T-helper 2 cell treated with Interferon-gamma antibody and Interleukin-4, amounts not matched to agents 5 μg/mL and 100 μg/mL, for 36 hours (primary cell): Measurements from ENCODE around the gene HUWE1.
"Not testable (repeated sequence)": the region's sequence is repeated elsewhere in the genome, so short reads cannot be mapped to it uniquely, and the experiment has no call there.

Source experiments
- DNase-seq: peaks from one replicate; pipeline ENCODE4 v3.0.0; 2021; ENCODE audit warnings: low spot score
- H3K27ac Mint-ChIP-seq: one replicate; pipeline ENCODE4 v1.8.0; 2021; ENCODE audit warnings: mild to moderate bottlenecking, mixed read lengths
- H3K27me3 Mint-ChIP-seq: one replicate; pipeline ENCODE4 v1.8.0; 2021; ENCODE audit warnings: low read depth, mixed read lengths
- H3K36me3 Mint-ChIP-seq: one replicate; pipeline ENCODE4 v1.8.0; 2021; ENCODE audit warnings: low read depth, mixed read lengths
- H3K4me1 Mint-ChIP-seq: one replicate; pipeline ENCODE4 v1.8.0; 2021; ENCODE audit warnings: low read depth, mixed read lengths
- H3K4me3 Mint-ChIP-seq: one replicate; pipeline ENCODE4 v1.8.0; 2022; ENCODE audit warnings: mild to moderate bottlenecking, moderate library complexity, mixed read lengths
- H3K9me3 Mint-ChIP-seq: one replicate; pipeline ENCODE4 v1.8.0; 2021; ENCODE audit warnings: mixed read lengths

Gene HUWE1

DNA sequence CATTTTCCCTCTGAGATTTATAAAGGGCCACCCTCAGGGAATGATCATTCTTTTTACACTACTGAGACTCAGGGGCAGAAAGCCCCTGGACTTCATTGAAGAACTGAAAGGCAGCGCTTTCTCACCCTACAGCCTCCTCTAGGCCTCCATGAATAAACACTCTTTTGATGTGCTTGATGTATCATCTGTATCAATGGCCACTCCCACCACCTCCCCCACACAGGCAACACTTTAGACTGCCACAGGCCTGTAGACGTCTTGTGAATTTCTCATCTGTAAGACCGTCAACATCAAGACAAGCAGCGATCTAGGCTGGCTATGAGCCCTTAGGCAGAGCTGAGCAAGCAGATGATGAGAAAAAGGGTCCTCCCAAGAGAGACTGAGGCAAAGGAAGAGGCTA lies 123.2 kb downstream of the HUWE1 start:
- no peak for DNase-seq
- H3K27me3 Mint-ChIP-seq = no peaks in the 10 kb centered on the region
- H3K4me1 Mint-ChIP-seq = no peaks in the 10 kb centered on the region
- H3K36me3 Mint-ChIP-seq = peaks cover 70% of the 10 kb centered on the region
- H3K4me3 Mint-ChIP-seq = no peak overlapping the region
- H3K27ac Mint-ChIP-seq = no peak overlapping the region
- H3K9me3 Mint-ChIP-seq = no peaks in the 10 kb centered on the region

DNA sequence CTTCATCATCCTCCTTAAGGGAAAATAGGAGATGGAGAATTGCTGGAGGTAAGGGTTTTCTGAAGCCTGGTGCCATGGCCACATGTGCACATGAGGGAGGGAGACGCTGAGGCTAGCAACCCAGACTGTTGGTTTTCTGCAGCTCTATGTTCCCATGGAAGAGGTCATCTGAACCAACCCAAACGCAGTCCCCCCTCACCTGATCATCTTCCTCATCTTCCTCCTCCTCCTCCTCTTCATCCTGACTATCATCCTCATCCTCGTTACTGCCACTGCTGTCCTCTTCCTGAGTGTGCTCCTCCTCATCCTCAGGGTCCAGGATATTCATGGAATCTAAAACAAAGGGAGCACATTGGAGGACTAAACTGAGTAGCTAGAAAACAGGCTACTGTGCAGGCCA lies 124.6 kb downstream of the HUWE1 start:
- Mint-ChIP-seq H3K27me3 (no peaks in the 10 kb centered on the region), H3K36me3 (peaks cover 75% of the 10 kb centered on the region), H3K4me3 (no peak overlapping the region), H3K9me3 (no peaks in the 10 kb centered on the region), H3K4me1 (no peaks in the 10 kb centered on the region), H3K27ac (no peak overlapping the region)
- no peak for DNase-seq

DNA sequence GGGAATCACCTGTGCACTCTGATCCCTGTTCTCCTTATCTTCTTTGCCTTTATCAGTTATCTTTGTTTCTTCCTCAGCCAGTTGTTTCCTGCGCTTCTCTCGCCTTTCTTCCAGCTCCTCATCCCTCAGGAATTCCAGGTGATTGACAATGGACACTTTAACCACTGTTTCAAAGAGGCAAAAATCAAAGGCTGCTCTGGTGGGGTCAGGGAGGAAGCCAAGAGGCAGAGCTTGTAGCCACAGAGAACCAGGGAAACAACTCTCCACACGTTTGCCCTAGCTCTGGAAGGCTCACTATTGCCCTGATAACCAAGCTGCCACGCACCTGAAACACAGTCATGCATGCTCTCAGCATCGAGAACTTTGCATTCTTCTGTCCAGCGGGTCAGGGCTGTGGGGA lies 127.9 kb downstream of the HUWE1 start:
- Mint-ChIP-seq H3K4me1 (no peaks in the 10 kb centered on the region), H3K27me3 (no peaks in the 10 kb centered on the region), H3K9me3 (no peaks in the 10 kb centered on the region), H3K4me3 (no peak overlapping the region), H3K36me3 (peaks cover 72% of the 10 kb centered on the region), H3K27ac (no peak overlapping the region)
- DNase-seq = no peak

DNA sequence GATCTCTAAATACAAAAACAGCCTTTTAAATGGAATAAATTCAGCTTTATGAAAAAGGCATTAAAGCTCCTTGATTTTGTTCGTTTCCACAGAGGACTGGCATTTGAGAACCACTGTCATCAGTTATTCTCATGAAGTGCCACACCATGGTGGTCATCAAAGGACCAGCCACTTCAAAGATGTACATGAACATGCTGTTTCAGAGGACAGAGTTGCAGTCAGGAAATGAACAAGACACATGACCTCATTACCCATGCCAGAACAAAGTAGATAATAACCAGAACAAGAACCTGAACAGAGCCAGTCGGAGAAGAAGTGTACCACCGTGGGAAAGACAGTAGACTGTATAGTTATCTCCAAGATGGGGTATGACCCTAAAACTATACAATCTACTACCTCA lies 129.7 kb downstream of the HUWE1 start:
- H3K36me3 Mint-ChIP-seq = peaks cover 64% of the 10 kb centered on the region

DNA sequence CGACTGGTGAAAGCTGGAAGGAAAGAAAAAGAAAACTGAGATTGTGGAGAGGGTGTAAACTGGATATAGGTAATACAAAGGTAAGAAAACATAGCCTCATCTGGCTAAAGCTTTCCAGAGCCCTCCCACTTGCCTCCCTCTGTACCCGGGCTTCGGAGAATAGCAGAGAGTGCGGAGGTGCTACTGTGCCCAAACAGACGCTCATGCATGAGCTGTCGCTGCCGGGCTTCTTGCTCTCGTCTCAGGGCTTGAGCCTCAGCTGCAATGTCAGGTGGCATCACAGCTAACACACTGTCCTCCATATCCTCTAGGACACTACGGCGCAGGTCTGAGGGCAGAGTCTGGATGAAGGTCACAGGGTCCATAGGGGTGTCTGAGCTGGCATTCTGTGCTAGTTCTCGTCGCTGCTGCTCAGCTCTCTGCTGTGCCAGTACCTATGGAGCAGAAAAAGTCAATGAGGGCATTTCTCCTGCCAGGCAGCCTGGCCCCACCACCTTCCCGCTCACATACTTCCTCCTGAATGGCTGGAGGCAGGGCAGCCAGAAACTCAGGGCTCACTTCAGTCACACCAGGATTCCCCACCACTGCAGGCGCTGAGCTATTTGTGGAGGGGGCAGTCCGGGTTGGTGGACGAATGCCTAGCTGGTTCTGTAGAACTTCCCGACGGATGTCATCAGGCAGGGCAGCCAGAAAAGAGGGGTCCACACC lies 135.6 kb downstream of the HUWE1 start:
- no peaks in the 10 kb centered on the region for H3K4me1 Mint-ChIP-seq
- H3K27ac Mint-ChIP-seq = no peak overlapping the region
- H3K36me3 Mint-ChIP-seq = peaks cover 51% of the 10 kb centered on the region
- H3K27me3 Mint-ChIP-seq = no peaks in the 10 kb centered on the region
- H3K9me3 Mint-ChIP-seq = no peaks in the 10 kb centered on the region
- no peak overlapping the region for H3K4me3 Mint-ChIP-seq
- DNase-seq = no peak

More for the DNA sequence above, 129.7 kb downstream of the HUWE1 start:
- no peaks in the 10 kb centered on the region for H3K4me1 Mint-ChIP-seq
- DNase-seq = no peak
- no peak overlapping the region for H3K27ac Mint-ChIP-seq
- no peaks in the 10 kb centered on the region for H3K9me3 Mint-ChIP-seq
- no peak overlapping the region for H3K4me3 Mint-ChIP-seq
- no peaks in the 10 kb centered on the region for H3K27me3 Mint-ChIP-seq

DNA sequence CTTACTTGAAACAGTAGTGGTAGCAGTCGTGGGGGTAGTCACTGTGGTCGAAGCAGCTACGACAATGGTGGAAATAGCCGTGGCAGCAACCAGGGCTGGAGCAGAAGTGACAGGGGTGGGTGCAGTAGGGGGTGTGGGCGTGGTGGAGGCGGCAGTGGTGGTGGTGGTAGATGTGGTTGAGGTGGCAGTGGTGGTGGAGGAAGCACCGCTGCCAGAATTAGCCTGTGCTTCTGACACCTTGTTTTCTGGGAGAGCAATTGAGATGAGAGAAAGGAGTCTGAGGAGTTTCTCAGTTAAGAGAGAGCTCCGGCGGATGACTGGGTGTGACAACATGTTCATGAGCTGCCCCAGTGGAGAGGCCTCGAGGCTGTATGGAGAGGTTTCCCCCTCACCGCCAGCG lies 138.9 kb downstream of the HUWE1 start:
- no peak overlapping the region for H3K4me3 Mint-ChIP-seq
- no peaks in the 10 kb centered on the region for H3K27me3 Mint-ChIP-seq
- no peaks in the 10 kb centered on the region for H3K9me3 Mint-ChIP-seq
- no peak for DNase-seq
- peaks cover 58% of the 10 kb centered on the region for H3K36me3 Mint-ChIP-seq
- peak overlapping the region; percentile 41 for H3K27ac Mint-ChIP-seq
- no peaks in the 10 kb centered on the region for H3K4me1 Mint-ChIP-seq

DNA sequence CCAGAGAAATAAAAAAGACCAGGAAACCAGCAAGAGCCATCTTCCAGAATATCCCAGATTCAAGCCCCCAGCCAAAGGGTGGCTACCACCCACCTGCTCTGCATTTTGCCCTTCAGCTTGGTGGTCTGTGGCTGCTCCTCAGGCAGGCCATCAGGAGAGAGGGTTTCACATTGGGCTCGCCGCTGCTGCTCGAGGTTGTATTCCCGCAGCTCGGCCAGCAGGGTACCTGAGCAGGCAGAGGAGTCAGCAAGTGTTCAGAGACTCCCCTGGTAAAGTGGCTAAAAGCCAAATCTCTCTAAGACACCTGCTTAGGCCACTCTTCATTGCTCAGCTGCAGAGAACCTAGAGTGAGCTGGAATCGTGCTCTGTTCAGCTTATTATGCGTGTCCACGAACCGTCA lies 141.6 kb downstream of the HUWE1 start:
- Mint-ChIP-seq H3K4me3 (no peak overlapping the region), H3K27me3 (no peaks in the 10 kb centered on the region), H3K36me3 (peaks cover 51% of the 10 kb centered on the region), H3K27ac (no peak overlapping the region), H3K9me3 (no peaks in the 10 kb centered on the region), H3K4me1 (no peaks in the 10 kb centered on the region)
- no peak for DNase-seq

DNA sequence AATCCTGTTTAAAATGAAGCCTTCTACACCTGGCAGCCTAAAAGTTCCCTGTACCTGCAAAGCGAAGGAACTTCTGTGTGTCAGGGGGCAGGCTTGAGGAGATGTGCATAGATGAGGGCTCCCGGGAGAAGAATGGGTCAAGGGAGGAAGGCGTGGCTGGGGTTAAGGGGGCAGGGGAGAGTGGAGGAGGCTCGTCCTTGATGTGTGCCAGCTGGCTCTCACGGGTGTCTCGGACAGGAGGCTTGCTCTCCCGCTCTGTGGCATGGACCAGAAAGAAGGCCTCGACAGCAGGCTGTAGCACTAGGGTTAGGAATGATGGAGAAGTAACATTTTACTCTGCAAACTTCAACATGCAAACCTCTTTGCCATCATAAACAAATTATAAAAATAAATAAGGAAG lies 147.7 kb downstream of the HUWE1 start:
- H3K27me3 Mint-ChIP-seq = no peaks in the 10 kb centered on the region
- DNase-seq = no peak
- peaks cover 2% of the 10 kb centered on the region for H3K4me1 Mint-ChIP-seq
- H3K4me3 Mint-ChIP-seq = no peak overlapping the region
- H3K27ac Mint-ChIP-seq = peak overlapping the region; percentile 31
- peaks cover 51% of the 10 kb centered on the region for H3K36me3 Mint-ChIP-seq
- H3K9me3 Mint-ChIP-seq = no peaks in the 10 kb centered on the region

DNA sequence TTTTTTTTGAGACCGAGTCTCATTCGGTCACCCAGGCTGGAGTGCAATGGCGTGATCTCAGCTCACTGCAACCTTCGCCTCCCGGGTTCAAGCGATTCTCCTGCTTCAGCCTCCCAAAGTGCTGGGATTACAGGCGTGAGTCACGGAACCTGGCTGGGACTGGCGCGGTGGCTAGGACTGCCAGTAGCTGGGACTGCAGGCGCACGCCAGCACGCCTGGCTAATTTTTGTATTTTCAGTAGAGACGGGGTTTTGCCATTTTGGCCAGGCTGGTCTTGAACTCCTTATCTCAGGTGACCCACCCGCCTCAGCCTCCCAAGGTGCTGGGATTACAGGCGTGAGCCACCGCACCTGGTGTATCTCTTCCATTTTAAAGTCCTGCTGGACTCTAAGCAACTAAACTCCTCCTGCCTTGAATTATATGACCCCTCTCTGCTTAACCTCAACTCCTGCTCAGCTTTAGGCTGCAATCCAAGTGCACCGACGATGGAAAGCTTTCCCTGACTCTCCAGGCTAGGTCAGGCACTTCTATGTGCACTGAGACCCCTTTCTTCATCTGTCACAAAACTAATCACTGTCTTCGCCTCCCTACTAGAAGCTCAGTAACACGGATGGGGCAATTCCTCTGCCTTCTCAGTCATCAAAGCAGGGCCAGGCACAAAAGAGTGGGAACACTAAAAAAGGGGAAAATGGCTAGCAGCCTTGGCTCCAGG lies 155.1 kb downstream of the HUWE1 start:
- not testable (repeated sequence) for H3K4me3 Mint-ChIP-seq, H3K27me3 Mint-ChIP-seq, H3K4me1 Mint-ChIP-seq, DNase-seq, H3K9me3 Mint-ChIP-seq, H3K27ac Mint-ChIP-seq
- H3K36me3 Mint-ChIP-seq = peaks cover 20% of the 10 kb centered on the region

DNA sequence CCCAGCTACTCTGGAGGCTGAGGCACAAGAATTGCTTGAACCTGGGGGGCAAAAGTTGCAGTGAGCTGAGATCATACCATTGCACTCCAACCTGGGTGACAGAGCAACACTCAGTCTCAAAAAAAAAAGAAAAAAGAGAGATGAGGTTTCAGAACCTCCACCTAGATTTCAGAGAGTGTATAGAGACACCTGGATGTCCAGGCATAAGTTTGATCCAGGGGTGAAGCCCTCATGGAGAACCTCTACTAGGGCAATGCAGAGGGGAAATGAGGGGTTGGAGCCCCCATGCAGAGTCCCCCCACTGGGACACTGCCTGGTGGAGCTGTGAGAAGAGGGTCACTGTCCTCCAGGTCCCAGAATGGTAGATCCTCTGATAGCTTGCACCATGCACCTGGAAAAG lies 159.5 kb downstream of the HUWE1 start:
- H3K9me3 Mint-ChIP-seq = no peaks in the 10 kb centered on the region
- no peak overlapping the region for H3K4me3 Mint-ChIP-seq
- no peaks in the 10 kb centered on the region for H3K4me1 Mint-ChIP-seq
- H3K27ac Mint-ChIP-seq = no peak overlapping the region
- no peaks in the 10 kb centered on the region for H3K27me3 Mint-ChIP-seq
- no peaks in the 10 kb centered on the region for H3K36me3 Mint-ChIP-seq
- DNase-seq = no peak

DNA sequence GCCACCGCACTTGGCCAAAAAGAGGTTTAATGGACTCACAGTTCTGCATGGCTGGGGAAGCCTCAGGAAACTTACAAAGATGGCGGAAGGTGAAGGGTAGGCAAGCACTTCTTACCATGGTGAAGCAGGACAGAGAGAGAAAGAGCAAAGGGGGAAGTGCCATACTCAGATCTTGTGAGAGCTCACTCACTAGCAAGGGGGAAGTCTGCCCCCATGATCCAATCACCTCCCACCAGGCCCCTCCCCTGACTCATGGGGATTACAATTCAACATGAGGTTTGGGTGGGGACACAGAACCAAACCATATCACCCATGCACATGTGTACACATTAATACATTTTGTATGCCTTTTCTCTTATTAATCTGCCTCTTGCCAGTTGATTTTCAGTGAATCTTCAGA lies 175.2 kb downstream of the HUWE1 start:
- no peak overlapping the region for H3K27ac Mint-ChIP-seq
- DNase-seq = no peak

DNA sequence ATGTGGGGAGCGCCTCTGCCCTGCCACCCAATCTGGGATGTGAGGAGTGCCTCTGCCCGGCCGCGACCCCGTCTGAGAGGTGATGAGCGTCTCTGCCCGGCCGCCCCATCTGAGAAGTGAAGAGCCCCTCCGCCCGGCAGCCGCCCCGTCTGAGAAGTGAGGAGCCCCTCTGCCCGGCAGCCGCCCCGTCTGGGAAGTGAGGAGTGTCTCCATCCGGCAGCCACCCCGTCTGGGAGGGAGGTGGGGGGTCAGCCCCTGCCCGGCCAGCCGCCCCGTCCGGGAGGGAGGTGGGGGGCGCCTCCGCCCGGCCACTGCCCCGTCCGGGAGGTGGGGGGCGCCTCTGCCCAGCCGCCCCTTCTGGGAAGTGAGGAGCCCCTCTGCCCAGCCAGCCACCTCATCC lies 182.5 kb downstream of the HUWE1 start:
- H3K4me1 Mint-ChIP-seq, H3K4me3 Mint-ChIP-seq, H3K36me3 Mint-ChIP-seq, DNase-seq, H3K27me3 Mint-ChIP-seq, H3K27ac Mint-ChIP-seq, H3K9me3 Mint-ChIP-seq: not testable (repeated sequence)

More for the DNA sequence above, 175.2 kb downstream of the HUWE1 start:
- peaks cover 8% of the 10 kb centered on the region for H3K27me3 Mint-ChIP-seq
- H3K9me3 Mint-ChIP-seq = no peaks in the 10 kb centered on the region
- no peaks in the 10 kb centered on the region for H3K4me1 Mint-ChIP-seq
- no peaks in the 10 kb centered on the region for H3K36me3 Mint-ChIP-seq
- H3K4me3 Mint-ChIP-seq = no peak overlapping the region

DNA sequence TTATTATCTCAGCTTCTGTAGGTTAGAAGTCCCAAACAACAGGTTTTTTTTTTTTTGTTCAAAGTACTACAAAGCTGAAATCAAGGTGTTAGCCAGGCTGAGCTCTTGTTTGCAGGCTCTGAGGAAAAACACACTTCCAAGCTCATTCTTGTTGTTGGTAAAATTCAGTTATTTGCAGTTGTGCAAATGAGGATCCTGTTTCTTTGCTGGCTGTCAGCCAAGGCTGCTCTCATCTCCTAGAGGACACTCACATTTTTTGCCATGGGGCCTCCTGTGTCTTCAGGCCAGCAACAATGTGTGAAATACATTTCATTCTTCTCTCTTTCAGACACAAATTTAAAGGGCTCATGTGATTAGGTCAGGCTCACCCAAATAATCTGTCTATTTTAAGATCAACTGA lies 192.1 kb downstream of the HUWE1 start:
- no peak for DNase-seq
- H3K27me3 Mint-ChIP-seq = peaks cover 7% of the 10 kb centered on the region
- no peak overlapping the region for H3K4me3 Mint-ChIP-seq
- no peaks in the 10 kb centered on the region for H3K4me1 Mint-ChIP-seq
- H3K27ac Mint-ChIP-seq = no peak overlapping the region
- no peaks in the 10 kb centered on the region for H3K36me3 Mint-ChIP-seq
- H3K9me3 Mint-ChIP-seq = no peaks in the 10 kb centered on the region

DNA sequence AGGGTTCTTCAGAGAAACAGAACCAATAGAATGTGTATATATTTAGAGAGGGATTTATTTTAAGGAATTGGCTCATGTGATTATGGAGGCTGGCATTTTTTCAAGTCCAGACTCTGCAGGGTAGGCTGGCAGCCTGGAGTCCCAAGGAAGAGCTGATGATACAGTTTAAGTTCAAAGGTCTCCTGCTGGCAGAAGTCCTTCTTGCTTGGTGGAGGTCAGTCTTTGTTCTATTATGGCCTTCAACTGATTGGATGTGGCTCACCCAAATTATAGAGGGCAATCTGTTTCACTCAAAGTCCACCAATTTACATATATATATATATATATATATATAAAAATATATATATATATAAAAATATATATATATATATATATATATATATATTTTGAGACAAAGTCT lies 200.2 kb downstream of the HUWE1 start:
- H3K4me3 Mint-ChIP-seq = no peak overlapping the region
- H3K4me1 Mint-ChIP-seq = no peaks in the 10 kb centered on the region
- no peak overlapping the region for H3K27ac Mint-ChIP-seq
- H3K27me3 Mint-ChIP-seq = peaks cover 2% of the 10 kb centered on the region
- DNase-seq = no peak
- H3K9me3 Mint-ChIP-seq = no peaks in the 10 kb centered on the region
- no peaks in the 10 kb centered on the region for H3K36me3 Mint-ChIP-seq
